GM15510 (cell line): ENCODE results near the gene POLN.

Experiments used
- POLR2A ChIP-seq: IDR thresholded peaks from 3 replicates; pipeline ENCODE4 v1.6.1; 2011; ENCODE audit warnings: borderline replicate concordance; ENCODE audit not compliant: insufficient read length; ENCODE audit errors: extremely low read depth

The POLN gene

DNA sequence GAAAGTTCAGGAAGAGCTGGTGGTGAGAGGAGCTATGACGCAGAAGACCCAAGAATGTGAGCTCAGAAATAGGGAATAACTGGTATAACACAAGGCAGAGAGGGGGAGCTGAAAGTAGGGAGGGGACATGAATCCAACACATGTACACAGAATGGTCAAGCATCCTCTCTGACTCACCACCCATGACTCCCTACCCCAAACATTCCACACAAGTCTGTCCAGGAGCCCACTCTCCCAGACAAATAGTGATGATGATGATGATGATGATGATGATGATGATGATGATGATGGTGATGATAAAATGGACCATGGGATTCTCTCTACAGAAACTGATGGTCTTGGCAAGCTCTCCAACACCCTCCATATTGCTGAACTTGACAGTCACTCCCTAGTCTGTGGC is 136.4 kb downstream of the POLN start:
- TF ChIP-seq POLR2A = no peak

DNA sequence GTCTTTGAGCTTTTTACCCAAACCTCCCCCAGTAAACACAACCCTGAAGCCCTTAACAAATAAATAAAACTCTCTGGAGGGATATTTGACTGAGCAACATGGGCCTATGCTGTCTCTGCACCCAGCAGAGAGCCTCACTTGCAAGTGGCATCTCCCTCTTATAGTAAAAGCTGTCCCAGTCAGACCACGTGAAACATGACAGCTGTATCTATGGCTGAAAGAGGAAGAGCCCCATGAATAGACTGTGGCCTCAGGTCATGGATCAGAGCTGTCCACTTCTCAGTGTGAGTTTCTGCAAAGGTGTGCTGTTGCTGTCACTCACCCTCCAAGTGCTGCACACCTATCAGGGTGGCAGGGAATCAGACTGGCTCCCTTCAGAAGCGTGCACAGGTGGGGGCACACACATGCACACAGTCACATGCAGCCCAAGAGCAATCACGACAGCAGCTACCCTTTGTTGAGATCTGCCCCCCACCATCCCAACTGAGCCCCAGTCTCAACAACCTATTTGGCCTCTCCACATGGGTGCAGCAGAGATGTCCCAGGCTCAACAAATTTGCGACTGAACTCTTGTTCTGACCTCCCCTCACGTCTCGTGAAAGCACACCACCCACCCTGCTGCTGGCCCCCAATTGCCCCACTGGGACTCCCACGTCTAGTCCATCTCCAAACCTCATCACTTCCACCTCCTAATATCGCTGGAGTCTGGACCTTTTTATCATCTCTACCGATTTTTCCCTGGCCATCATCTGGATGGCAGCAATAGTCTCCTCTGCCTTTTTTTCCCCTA is 137.2 kb downstream of the POLN start:
- TF ChIP-seq POLR2A = no peak

DNA sequence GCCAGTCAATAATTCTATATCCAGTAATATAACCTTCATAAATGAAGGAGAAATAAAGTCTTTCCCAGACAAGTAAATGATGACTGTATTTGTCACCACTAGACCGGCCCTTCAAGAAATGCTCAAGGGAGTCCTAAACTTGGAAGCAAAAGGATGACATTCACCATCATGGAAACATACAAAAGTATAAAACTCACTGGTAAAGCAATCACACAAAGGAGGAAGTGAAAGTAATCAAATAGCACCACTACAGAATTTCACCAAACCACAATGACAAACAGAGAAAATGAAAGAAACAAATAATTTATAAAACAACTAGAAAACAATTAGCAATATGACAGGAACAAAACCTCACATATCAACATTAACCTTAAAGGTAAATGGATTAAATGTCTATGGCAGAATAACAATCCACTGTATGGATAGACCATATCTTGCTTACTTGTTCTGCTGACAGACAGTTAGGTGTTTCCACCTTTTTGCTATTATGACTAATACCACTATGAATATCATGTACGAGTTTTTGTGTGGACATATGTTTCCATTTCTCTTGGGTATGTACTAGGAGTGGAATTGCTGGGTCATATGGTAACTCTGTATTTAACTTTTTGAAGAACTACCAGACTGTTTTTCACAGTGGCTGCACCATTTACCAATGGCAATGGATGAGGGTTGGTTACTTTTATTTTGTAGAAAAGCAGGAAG is 137.9 kb downstream of the POLN start:
- TF ChIP-seq POLR2A = no peak

DNA sequence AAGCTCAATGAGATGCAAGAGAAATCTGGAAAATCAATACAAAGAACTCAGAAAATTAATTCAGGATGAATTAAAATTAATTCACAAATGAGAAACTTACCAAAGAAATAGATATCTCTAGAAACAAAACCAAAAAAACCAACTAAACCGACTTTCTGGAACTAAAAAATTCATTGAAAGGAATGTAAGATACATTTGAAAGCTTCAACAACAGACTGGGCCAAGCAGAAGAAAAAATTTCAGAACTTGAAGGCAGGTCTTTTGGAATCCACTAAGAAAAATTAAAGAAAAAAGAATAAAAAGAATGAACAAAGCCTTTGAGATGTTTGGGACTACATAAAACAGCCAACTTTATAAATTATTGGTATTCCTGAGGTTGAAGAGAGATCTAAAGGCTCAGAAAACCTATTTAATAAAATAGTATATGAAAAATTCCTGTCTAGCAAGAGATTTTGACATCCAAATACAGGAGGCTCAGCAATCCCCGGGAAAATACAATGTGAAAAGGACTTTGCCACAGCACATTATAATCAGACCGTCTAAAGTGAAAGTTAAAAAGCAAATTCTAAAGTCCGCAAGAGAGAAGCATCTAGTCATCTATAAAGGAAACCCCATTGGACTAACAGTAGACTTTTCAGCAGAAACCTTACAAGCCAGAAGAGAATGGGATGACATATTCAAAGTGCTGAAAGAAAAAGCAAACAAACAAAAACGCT is 138.6 kb downstream of the POLN start:
- TF ChIP-seq POLR2A = no peak

DNA sequence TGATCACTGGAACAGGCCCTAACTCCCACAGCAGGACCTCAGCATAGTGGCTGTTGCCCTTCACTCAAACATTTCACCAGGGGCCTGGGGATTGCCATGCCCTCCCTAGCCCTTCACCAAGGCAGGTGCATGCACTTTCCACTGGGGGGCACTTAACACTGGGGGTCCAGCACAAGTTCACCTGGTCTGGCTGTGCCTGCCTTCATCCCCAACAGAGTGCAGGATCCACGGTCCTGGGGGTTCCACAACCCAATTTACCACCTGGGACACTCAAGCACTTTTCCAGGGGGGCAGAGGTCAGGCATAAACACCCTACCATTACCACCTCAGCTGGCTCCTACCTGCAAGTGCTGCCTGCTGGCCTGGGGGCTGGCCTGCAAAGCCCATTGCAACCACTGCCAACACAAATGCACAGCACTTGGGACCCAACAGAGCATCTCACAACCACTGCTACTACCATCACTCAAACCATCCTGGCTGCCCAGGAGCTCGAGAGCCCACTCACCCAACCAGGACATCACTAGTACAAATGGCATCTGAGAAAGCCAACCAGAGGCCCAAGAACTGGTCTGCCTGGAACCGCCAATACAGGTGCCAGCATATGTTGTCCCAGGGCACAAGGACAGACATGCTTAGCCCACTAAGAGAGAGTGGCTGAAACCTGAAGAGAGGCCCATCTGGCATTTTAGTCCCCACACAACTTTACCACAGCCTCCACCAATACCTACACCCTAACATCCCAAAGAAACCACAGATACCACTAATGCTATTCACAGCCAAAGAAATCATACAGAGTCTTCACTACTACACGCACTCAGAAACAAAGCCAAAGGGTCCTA is 139.7 kb downstream of the POLN start:
- no peak for TF ChIP-seq POLR2A

DNA sequence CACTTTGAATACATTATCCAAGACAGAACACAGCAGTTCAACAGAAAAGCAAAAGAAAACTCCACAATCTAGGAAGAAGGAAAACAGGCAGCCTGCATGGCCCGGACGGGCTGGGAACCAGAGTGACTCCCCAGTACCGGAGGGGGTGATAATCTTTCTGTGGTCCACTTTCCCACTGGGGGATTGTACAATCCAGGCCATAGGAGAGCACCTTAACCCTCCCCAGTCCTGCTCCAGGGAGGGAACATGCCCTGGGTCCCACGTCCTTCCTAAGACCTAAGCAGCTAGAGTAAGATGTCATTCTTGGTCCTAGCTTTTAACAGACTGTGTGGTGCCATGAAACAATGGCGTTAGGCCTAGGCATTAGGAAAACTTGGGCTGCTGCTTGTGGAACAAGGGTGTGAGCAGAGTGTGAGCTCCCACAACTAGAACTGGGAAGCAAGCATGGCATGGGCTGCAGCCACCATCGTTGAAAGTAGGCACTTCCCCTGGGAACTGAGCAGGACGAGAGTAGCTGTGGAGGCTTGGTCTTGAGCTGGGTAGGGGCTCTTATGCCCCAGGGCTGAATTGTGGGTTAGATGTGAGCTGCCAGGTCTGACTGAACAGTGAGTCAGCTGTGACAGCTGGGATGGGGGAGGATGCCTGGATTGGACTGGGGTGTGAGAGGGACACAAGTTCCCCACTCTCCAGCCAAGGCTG is 140.4 kb downstream of the POLN start:
- no peak for TF ChIP-seq POLR2A

DNA sequence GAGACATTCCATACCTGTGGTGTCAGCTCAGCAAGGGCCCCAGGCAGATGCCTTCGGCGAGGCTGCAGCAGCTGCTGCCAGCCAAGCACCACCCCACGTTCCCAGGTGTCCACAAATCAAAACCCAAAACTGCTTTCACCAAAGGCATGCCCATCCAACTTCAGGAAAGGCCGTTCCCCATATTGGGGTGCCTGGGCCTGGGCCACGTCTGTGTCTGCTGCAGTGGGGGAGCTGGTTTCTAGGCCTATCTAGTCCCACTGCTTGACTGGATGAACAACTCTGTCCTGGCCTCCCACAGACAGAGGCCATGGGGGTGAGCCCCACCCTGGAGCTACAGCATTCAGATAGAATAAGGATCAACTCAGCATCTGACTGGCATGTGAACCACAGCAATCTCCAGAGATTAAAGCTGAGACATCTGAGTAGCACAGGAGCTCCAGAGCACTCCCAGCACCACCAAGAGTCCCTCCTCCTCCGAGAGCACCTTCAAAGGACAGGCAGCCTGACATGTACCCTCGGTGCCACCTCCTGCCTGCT is 145.8 kb downstream of the POLN start:
- no peak for TF ChIP-seq POLR2A

DNA sequence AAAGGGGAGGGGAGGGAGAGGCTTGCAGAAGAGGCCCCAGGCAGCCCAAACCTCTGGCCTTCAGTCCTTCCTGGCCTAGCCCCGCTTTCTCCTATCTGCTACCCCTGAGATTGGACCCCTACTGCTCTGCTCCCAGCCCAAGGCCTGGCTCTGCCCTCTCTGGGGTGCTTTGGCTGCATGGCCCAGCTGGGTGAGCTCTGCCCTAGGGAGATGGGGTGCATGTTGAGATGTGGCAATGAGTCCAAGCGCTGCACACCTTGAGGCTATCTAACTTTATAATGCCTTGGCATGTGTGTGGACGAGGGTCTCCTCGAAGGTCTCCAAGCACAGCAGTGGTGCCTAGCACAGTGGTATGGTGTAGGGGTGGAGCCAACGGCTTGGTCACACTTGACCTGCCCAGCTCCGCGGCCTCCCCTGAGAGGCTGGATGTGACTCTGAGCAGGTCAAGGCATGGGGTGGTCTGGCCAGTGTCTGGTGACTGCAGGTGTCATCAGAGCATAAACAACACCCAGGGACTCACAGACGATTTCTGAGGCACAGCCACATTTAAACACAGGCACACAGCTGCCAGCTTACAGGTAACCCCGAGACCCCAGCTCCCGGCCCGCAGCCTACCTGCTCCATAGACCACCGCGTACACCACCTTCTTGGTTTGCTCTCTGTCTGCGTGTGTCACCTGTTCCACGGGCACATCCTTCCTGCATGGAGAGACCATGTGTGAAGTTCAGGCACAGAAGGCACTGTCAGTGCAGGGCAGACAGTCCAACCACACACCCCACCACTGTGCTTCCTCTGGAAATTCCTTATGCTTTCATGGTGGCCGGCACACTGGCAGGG is 146.5 kb downstream of the POLN start:
- no peak for TF ChIP-seq POLR2A

DNA sequence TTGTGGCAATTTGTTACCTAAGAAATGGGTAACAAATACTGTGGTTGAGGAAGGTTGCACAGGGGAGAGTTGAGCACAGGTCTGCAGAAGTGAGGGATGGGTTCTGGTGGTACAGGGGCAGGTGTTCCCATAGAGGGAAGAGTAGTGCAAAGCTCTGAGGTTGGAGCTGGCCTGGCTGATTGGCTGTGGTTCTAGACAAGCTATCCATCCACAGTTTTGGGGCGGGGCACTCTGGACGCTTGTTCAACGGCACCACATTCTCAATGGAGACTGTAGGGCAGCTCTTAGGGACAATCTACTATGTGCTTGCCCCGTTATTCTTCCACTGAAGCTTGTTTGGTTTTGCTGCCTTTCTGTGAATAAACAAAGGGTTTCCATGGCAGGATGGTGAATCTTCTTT is 147.4 kb downstream of the POLN start:
- TF ChIP-seq POLR2A = no peak

DNA sequence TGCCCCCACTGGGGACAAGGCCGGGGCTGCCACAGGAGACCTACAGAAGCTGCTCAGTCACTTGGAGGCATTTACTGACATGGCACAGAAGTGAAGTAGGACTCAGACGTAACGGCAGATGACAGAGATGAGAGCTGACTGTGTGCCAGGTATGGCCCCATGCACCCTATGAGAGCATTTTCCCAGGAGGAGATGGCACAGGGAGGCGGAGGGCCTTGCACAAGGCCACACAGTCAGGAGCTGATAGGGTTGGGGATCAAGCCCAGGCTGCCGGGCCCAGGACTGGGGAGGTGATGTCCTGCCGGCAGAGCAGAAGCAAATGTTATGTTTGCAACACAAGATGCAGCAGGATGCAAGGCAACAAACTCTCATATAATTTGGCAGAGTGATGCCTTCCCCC is 148.7 kb downstream of the POLN start:
- TF ChIP-seq POLR2A = no peak

DNA sequence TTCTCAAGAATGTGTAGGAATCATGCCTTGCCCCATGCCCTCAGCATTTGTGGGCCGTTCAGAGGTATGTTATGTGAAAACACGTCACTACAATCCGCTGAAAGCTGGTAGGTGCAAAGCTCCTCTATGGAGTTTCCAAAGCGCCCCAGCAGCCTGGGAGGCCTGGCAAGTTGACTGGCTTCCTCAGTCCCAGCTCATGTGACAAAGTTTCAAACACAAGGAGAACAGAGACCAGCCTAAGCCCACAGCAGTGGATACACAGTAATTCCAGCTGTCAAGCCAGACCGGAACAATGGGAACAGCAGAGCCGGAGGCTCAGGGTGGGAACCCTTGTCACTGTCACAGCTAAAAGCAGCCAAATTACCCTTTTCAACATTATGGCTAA is 149.3 kb downstream of the POLN start:
- TF ChIP-seq POLR2A = no peak

DNA sequence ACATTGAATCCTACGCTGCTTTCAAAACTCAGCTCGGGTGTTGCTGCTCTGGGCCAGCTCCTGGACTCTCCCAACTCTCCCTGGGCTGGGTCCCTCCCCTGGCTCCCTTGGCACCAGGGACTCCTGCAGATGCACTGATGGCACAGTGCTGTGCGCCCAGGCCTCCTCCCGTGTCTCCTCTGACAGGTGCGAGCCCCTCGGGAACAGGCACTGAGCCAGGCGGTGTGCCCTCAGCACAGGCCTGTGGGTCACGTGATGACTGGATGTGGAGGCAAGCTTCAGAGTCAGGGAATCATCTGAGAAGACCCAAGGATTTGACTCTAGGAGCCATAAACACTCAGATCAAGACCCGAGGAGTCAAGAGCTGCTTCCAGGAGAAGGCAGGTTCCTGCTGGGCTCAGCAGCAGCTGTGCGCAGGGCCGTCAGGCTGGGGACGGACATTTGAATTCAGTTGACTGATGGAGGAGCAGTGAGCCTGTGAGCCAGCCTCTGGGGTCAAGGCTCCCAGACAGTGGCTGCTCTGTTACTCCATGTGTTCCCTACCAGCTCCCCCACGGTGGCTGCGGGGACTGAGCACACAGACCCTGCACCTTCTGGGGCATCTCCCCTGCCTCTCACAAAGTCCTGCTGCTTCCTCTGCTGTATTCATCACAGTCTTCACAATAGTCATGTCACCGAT is 149.8 kb downstream of the POLN start:
- no peak for TF ChIP-seq POLR2A
